22Rv1 (cell line): Measurements from ENCODE around the gene DNAJC5.

Source experiments
- CTCF ChIP-seq: fragments of 450-650 bp; IDR thresholded peaks from 2 replicates; pipeline ENCODE4 v1.5.1; 2017; ENCODE audit warnings: mild to moderate bottlenecking
- ZFX ChIP-seq: fragments of 450-650 bp; IDR thresholded peaks from 2 replicates; pipeline ENCODE4 v1.6.1; 2017; ENCODE audit warnings: antibody characterized with exemption, borderline replicate concordance

GRCh38 chr20:63883201-63883593 is 11.7 kb upstream of the DNAJC5 start:
- TF ChIP-seq CTCF, result no peak
- TF ChIP-seq ZFX, result no peak
